ENCODE results near the gene IL32. TPM values are rescaled to one million over a fixed set of nuclear protein-coding genes. Genes with fewer than 3 reads are reported as not detected.

Gene IL32
- total RNA-seq, 4 donors from 2014 or later = 4.2 to 32.9 (median 21.7) TPM

GRCh38 chr16:3089717-3090592 is 24.5 kb downstream of the IL32 start:
- no peaks in the 10 kb centered on the region for H3K36me3 ChIP-seq
- no peak overlapping the region for H3K4me3 ChIP-seq
- 96 to 97% methylated on average over 58 to 79 of the region's 81 CpGs for WGBS, 2 donors
- H3K27me3 ChIP-seq = peaks cover 0 to 32% of the 10 kb centered on the region in 2 donors
- H3K4me1 ChIP-seq = peaks cover 0 to 10% (median 0%) of the 10 kb centered on the region in 4 donors
- TF ChIP-seq EP300 (IDR thresholded peaks at IDR 0.05) = no peak
- no peak for DNase-seq (ENCODE audit: low spot score in 2 of 2)
- H3K9me3 ChIP-seq = no peaks in the 10 kb centered on the region
- no peak overlapping the region for H3K27ac ChIP-seq

- H3K27me3 ChIP-seq = peaks cover 0 to 32% of the 10 kb centered on the region in 2 donors
- WGBS, 2 donors = 71 to 86% methylated on average over 7 to 8 of the region's 8 CpGs
Observed at GRCh38 chr16:3091551-3091950, 26.1 kb downstream of the IL32 start.

GRCh38 chr16:3092501-3092941 is 27.1 kb downstream of the IL32 start:
- peaks cover 0 to 38% of the 10 kb centered on the region in 2 donors for H3K27me3 ChIP-seq
- TF ChIP-seq CTCF (IDR thresholded peaks at IDR 0.05) (no peak), POLR2A (IDR thresholded peaks at IDR 0.05) (no peak), EP300 (IDR thresholded peaks at IDR 0.05) (no peak)
- DNase-seq (ENCODE audit: low spot score in 2 of 2) = no peak
- no peak overlapping the region for H3K4me3 ChIP-seq
- peaks cover 0 to 4% (median 0%) of the 10 kb centered on the region in 4 donors for H3K4me1 ChIP-seq
- H3K27ac ChIP-seq = no peak overlapping the region
- no peaks in the 10 kb centered on the region for H3K9me3 ChIP-seq
- WGBS, 2 donors = 61 to 63% methylated on average over 13 to 19 of the region's 20 CpGs
- no peaks in the 10 kb centered on the region for H3K36me3 ChIP-seq

More at GRCh38 chr16:3091551-3091950, 26.1 kb downstream of the IL32 start:
- H3K27ac ChIP-seq = no peak overlapping the region
- no peaks in the 10 kb centered on the region for H3K9me3 ChIP-seq
- DNase-seq (ENCODE audit: low spot score in 2 of 2) = no peak
- H3K36me3 ChIP-seq = no peaks in the 10 kb centered on the region
- no peak for TF ChIP-seq EP300 (IDR thresholded peaks at IDR 0.05)
- TF ChIP-seq POLR2A (IDR thresholded peaks at IDR 0.05) = no peak
- no peak for TF ChIP-seq CTCF (IDR thresholded peaks at IDR 0.05)
- no peak overlapping the region for H3K4me3 ChIP-seq
- H3K4me1 ChIP-seq = peaks cover 0 to 10% (median 0%) of the 10 kb centered on the region in 4 donors

- Histone ChIP-seq H3K27ac (no peak overlapping the region), H3K9me3 (no peaks in the 10 kb centered on the region), H3K36me3 (no peaks in the 10 kb centered on the region), H3K4me1 (no peaks in the 10 kb centered on the region), H3K27me3 (peaks cover 0 to 54% of the 10 kb centered on the region in 2 donors), H3K4me3 (no peak overlapping the region)
- 88 to 92% methylated on average over 22 of the region's 22 CpGs for WGBS, 2 donors
- TF ChIP-seq POLR2A (IDR thresholded peaks at IDR 0.05) = no peak
- TF ChIP-seq CTCF (IDR thresholded peaks at IDR 0.05) = peak in 2 of 5 experiments; percentile 35 to 39
- no peak for TF ChIP-seq EP300 (IDR thresholded peaks at IDR 0.05)
- no peak for DNase-seq (ENCODE audit: low spot score in 2 of 2)
Observed at GRCh38 chr16:3094289-3095027, 29.0 kb downstream of the IL32 start.

GRCh38 chr16:3095869-3096268 is 30.4 kb downstream of the IL32 start:
- no peak overlapping the region for H3K4me3 ChIP-seq
- WGBS, 2 donors = 29 to 39% methylated on average over 4 of the region's 4 CpGs
- H3K9me3 ChIP-seq = no peaks in the 10 kb centered on the region
- no peak overlapping the region for H3K27ac ChIP-seq
- peaks cover 0 to 66% of the 10 kb centered on the region in 2 donors for H3K27me3 ChIP-seq
- H3K4me1 ChIP-seq = peaks cover 0 to 7% (median 2%) of the 10 kb centered on the region in 4 donors
- H3K36me3 ChIP-seq = no peaks in the 10 kb centered on the region
- TF ChIP-seq POLR2A (IDR thresholded peaks at IDR 0.05) = no peak
- peak in 1 of 5 experiments; percentile 7 for TF ChIP-seq CTCF (IDR thresholded peaks at IDR 0.05)
- TF ChIP-seq EP300 (IDR thresholded peaks at IDR 0.05) = no peak
- DNase-seq (ENCODE audit: low spot score in 2 of 2) = no peak
